NCI-H82 (cell line): ENCODE results near the gene IFNGR2.
"Not testable (repeated sequence)": the region's sequence is repeated elsewhere in the genome, so short reads cannot be mapped to it uniquely, and the experiment has no call there.

ENCODE experiments used
- DNase-seq: peaks from one replicate; lab custom pipeline; 2025; lab: John Stamatoyannopoulos, UW

The IFNGR2 gene

DNA sequence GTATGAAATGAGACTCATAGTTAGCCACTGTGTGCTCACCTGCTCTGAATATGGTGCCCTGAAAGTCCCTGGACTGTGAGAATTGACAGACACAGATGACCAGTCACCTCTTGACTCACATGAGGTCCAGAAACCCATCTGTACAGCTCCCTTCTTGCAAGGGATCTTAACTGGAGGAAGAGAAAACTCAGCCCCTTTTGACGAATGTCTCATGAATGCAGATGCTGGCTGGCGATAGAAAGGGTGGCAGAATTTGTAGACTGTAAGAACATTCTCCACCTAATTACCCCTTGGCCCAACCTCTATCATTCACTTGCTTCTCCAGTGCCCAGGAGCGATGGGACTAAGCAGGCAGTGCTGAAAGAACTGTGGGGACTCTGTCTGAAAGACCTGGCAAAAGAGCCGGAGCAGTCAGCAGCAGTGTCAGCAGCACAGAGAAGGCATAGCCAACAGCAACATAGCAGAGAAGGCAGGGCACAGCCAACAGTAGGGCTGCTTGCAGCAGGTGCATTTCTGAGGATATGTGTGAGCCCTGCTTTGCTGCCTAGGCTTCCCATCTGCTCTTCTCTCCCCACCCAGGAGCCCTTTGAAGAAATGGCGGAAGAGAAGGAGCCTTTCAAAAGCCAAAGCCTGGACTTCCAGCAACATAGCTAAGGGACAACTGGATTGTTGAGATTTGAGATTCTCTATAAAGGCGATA lies 25.8 kb upstream of the IFNGR2 start:
- no peak for DNase-seq

- DNase-seq: no peak
These were observed 25.1 kb upstream of the IFNGR2 start for GRCh38 chr21:33378081-33378480.

DNA sequence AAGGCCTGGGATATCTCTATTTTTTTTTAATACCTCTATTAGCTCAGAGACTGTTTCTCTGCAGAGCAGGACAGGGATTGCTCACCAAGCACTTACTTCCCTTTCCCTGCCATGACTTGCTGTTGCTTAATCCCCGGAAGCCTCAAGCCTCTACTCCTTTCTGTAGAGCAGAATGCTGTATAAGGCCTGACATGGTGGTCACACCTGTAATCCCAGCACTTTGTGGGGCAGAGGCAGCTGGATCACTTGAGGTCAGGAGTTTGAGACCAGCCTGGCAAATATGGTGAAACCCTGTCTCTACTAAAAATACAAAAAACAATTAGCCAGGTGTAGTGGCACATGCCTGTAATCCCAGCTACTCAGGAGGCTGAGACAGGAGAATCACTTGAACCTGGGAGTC lies 23.3 kb upstream of the IFNGR2 start:
- DNase-seq: peak; percentile 30

DNA sequence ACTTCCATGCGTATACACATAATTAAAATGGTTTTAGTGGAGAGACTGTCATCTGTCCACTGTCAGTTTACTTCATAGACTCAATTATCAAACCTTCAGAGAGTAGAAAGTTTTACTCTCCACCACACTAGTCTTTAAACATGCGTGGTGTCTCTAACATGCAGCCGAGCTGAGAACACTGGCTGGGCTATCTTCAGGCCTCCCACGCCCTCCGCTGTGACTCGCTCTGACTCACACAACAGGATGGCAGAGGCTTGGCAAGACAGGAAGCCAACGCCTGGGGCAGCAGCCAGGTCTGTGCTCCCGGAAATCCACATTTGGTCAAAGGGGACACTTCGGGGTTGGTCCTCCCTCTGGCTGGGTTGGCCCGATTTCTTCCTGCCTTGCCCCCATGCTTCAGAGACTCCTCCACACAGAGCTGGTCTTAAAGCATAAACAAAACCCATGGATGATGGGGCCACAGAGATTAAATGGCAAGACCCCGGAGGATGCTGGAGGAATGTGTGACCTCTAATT lies 22.7 kb upstream of the IFNGR2 start:
- no peak for DNase-seq

DNA sequence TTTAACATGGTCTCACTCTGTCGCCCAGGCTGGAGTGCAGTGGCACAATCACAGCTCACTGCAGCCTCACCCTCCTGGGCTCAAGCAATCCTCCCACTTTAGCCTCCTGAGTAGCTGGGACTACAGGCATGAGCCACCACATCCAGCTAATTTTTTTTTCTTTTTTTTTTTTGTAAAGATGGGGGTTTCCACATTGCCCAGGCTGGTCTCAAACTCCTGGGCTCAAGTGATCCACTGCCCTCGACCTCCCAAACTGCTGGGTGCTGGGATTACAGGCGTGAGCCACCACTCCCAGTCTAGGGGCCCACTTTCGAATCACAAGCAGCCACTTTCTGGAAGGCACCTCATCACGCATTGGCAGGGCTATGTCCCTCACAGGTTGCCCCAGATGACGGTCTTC lies 21.8 kb upstream of the IFNGR2 start:
- DNase-seq: not testable (repeated sequence)

DNA sequence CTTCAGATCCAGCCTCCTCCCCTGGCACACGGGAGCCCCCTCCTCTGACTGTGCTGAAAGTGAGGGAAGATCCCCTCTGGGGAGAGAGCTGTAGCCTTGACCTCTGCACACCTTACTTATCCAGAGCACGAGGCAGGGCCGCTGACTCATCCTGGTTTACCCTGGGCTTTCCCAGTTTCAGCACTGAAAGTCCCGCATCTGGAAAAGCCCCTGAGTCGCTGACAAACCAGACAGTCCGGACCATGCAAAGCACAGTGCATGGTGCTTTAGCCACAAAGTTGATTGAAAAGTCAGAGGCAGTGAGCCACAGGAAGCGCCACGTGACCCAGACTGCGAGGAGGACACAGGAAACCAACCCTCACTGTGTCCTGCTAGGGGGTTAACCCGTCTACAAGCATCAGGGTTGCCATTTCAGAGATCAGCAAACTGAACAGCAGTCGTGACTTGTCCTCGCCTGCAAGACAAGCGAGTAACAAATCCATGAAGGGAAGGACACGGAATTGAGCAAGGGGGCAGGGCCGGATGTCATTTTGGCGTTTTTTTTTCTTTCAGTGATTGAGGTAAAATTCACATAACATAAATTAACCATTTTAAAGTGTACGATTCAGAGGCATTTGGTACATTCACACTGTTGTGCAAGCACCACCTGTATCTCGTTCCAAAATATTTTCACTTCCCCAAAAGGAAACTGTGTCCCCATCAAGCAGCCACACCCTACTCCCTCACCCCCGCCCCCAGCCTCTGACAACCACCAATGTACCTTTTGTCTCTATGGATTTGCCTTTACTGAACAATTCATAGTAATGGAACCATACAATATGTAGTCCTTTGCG lies 19.9 kb upstream of the IFNGR2 start:
- DNase-seq: no peak

GRCh38 chr21:33384841-33385331 lies 18.3 kb upstream of the IFNGR2 start:
- DNase-seq: no peak

- no peak for DNase-seq
These were observed 16.9 kb upstream of the IFNGR2 start for GRCh38 chr21:33386222-33386784.

DNA sequence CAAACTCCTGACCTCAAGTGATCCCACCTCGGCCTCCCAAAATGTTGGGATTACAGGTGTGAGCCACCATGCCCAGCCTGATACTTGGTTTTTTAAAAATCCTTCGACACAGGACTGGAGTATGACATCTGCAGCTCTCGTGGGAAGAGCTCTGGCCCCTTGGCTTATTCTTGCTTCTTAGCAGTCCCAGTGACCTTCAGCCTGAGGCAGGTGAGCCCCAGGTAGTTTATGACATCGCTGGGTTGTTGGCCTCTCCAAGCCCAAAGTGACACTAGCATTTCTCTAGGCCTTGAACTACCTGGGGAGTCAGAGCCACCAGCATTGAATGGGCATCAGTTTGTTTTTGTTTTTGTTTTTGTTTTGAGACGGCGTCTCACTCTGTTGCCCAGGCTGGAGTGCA lies 15.9 kb upstream of the IFNGR2 start:
- DNase-seq: no peak

- DNase-seq: no peak
These were observed 15.0 kb upstream of the IFNGR2 start for GRCh38 chr21:33388188-33388587.

- no peak for DNase-seq
These were observed 12.7 kb upstream of the IFNGR2 start for GRCh38 chr21:33390479-33390878.

DNA sequence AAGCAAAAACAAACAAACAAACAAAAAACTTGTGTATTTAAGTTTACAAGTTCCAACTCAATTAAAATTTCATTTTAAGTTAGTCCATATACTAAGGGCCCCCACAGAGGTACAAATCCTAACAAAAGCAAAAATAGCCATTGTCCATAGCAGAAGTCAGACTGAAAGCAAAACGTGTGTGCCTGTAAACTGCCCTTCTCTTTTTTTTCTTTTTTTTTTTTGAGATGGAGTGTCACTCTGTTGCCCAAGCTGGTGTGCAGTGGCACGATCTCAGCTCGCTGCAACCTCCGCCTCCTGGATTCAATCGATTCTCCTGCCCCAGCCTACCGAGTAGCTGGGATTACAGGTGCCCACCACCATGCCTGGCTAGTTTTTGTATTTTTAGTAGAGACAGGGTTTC lies 11.6 kb upstream of the IFNGR2 start:
- no peak for DNase-seq

GRCh38 chr21:33392284-33392985 lies 10.8 kb upstream of the IFNGR2 start:
- peak; percentile 66 for DNase-seq

- no peak for DNase-seq
These were observed 9.9 kb upstream of the IFNGR2 start for GRCh38 chr21:33393348-33393747.

GRCh38 chr21:33394260-33394659 lies 9.0 kb upstream of the IFNGR2 start:
- no peak for DNase-seq

DNA sequence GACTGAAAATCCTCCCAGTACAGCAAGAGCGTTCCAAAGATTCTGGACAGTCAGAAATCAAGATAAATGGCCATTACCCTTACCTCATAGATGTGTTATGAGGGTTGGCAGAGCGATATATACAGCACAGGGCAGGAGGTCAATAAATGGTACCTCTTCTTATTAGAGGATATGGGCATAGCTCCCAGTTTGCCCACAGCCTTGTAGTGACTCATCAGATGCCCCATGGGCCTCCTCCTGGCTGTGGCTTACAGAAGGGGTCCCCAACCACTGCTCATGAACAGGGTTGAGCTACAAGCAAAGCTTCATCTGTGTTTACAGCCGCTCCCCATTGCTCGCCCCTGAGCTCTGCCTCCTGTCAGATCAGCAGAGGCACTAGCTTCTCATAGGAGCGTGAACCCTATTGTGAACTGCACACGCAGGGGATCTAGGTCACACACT lies 7.3 kb upstream of the IFNGR2 start:
- DNase-seq: no peak

GRCh38 chr21:33396436-33396835 lies 6.8 kb upstream of the IFNGR2 start:
- no peak for DNase-seq

- DNase-seq: no peak
These were observed 6.3 kb upstream of the IFNGR2 start for GRCh38 chr21:33396951-33397350.

DNA sequence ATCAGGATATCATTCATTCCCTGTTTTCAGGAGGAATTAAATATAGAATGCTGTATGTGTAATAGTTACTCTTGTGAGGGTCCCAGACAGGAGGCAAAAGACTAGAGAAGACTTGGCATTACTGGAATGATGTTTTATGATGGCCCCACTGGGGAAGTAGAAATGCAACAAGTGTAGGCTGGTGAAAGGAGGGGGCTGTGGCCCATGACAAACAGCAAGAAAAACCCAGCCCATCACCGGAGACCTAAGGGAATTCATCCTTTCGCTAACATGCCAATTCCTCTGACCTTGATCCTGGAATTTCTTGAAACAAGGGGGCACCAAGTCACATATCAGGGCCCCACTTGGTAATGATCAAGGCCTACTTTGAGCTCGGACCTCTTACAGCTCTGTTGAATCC lies 5.5 kb upstream of the IFNGR2 start:
- DNase-seq: no peak

GRCh38 chr21:33398361-33398760 lies 4.9 kb upstream of the IFNGR2 start:
- no peak for DNase-seq

- no peak for DNase-seq
These were observed 1.6 kb upstream of the IFNGR2 start for GRCh38 chr21:33401630-33401992.
